ENCODE results near the gene DGKB.

The DGKB gene

DNA sequence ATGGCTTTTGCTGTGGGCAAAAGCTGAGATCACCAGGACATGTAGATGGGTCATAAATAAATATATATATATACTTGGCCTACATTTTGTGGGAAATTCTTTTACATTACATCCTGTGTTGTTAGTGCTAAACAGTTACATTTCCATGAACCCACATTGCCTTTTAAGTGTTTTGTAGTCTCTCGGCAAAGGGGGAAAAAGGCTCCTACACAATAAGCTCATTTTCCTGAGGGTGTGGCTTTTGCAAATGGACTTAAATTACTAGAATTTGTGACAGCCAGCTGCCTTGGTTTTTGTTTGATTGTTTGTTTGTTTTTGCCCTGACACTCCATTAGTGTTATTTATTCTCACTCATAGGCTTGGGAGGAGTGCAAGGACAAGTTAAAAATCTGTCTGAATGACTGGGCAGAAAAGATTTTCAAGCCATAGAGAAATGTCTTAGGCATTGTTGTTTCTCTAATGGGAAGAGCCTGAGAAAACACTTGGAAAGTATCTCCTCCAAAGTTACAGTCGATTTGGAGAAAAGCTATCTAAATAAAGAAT, 128.8 kb downstream of the DGKB start:
- H3K9me3 ChIP-seq (ENCODE audit: severe bottlenecking), result no peaks in the 10 kb centered on the region
- no peak for ATAC-seq (ENCODE audit: low read depth)
- DNase-seq (ENCODE audit: low spot score), result no peak

DNA sequence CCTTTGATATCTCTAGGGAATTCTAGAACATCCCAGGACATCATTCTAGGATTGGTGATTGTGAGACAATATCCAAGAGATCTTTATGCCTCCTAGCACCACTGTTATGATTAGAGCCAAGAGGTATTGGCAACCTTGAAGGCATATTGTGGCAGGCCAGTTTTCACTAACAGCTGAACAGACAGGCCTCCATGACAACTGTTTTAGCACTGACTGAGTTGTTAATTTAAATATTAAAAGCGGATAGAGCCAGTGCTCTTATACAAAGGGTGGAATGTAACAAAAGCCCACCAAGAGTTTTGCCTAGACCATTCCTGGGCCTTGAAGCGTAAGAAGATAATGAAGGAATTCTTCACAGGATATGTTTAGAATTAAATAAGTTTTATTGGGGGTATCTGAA, 131.9 kb downstream of the DGKB start:
- Histone ChIP-seq H3K36me3 (ENCODE audit: low read depth) (no peaks in the 10 kb centered on the region), H3K27ac (ENCODE audit: poor library complexity, severe bottlenecking) (no peak overlapping the region), H3K4me1 (ENCODE audit: insufficient read depth, poor library complexity, severe bottlenecking) (no peaks in the 10 kb centered on the region), H3K27me3 (ENCODE audit: insufficient read depth, poor library complexity, severe bottlenecking) (no peaks in the 10 kb centered on the region), H3K9me3 (ENCODE audit: severe bottlenecking) (no peaks in the 10 kb centered on the region), H3K4me3 (ENCODE audit: severe bottlenecking) (no peak overlapping the region)
- TF ChIP-seq, protein P1, sequence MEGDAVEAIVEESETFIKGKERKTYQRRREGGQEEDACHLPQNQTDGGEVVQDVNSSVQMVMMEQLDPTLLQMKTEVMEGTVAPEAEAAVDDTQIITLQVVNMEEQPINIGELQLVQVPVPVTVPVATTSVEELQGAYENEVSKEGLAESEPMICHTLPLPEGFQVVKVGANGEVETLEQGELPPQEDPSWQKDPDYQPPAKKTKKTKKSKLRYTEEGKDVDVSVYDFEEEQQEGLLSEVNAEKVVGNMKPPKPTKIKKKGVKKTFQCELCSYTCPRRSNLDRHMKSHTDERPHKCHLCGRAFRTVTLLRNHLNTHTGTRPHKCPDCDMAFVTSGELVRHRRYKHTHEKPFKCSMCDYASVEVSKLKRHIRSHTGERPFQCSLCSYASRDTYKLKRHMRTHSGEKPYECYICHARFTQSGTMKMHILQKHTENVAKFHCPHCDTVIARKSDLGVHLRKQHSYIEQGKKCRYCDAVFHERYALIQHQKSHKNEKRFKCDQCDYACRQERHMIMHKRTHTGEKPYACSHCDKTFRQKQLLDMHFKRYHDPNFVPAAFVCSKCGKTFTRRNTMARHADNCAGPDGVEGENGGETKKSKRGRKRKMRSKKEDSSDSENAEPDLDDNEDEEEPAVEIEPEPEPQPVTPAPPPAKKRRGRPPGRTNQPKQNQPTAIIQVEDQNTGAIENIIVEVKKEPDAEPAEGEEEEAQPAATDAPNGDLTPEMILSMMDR (IDR thresholded peaks at IDR 0.05; ENCODE audit: poor library complexity, severe bottlenecking), result no peak
- ATAC-seq (ENCODE audit: low read depth), result no peak
- DNase-seq (ENCODE audit: low spot score), result no peak

More for the DNA sequence above, 128.8 kb downstream of the DGKB start:
- Histone ChIP-seq H3K4me1 (ENCODE audit: insufficient read depth, poor library complexity, severe bottlenecking) (no peaks in the 10 kb centered on the region), H3K27me3 (ENCODE audit: insufficient read depth, poor library complexity, severe bottlenecking) (no peaks in the 10 kb centered on the region), H3K27ac (ENCODE audit: poor library complexity, severe bottlenecking) (no peak overlapping the region), H3K4me3 (ENCODE audit: severe bottlenecking) (no peak overlapping the region), H3K36me3 (ENCODE audit: low read depth) (no peaks in the 10 kb centered on the region)
- TF ChIP-seq, protein P1 (IDR thresholded peaks at IDR 0.05; ENCODE audit: poor library complexity, severe bottlenecking), result no peak

DNA sequence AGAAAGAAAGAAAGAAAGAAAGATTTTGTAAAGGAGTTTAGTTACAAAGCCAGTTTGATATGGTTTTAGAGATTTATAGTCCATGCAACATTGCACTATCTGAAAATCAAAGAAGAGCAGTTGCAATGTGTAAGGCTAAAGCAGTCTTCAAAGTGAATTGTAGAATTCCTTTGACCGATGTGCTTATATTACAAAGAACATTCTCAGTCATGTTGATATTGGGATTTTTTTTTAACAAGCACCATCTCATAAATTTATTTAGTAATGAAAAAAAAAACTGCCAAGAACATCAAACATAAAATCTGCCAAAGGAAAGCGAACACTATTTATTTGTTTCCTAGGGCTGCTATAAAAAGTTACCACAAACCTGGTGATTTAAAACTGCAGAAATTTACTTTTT, 133.3 kb downstream of the DGKB start:
- Histone ChIP-seq H3K27me3 (ENCODE audit: insufficient read depth, poor library complexity, severe bottlenecking) (no peaks in the 10 kb centered on the region), H3K4me3 (ENCODE audit: severe bottlenecking) (no peak overlapping the region), H3K4me1 (ENCODE audit: insufficient read depth, poor library complexity, severe bottlenecking) (no peaks in the 10 kb centered on the region), H3K9me3 (ENCODE audit: severe bottlenecking) (no peaks in the 10 kb centered on the region), H3K27ac (ENCODE audit: poor library complexity, severe bottlenecking) (no peak overlapping the region), H3K36me3 (ENCODE audit: low read depth) (no peaks in the 10 kb centered on the region)
- TF ChIP-seq, protein P1 (IDR thresholded peaks at IDR 0.05; ENCODE audit: poor library complexity, severe bottlenecking), result no peak
- ATAC-seq (ENCODE audit: low read depth) (no peak), DNase-seq (ENCODE audit: low spot score) (no peak)

DNA sequence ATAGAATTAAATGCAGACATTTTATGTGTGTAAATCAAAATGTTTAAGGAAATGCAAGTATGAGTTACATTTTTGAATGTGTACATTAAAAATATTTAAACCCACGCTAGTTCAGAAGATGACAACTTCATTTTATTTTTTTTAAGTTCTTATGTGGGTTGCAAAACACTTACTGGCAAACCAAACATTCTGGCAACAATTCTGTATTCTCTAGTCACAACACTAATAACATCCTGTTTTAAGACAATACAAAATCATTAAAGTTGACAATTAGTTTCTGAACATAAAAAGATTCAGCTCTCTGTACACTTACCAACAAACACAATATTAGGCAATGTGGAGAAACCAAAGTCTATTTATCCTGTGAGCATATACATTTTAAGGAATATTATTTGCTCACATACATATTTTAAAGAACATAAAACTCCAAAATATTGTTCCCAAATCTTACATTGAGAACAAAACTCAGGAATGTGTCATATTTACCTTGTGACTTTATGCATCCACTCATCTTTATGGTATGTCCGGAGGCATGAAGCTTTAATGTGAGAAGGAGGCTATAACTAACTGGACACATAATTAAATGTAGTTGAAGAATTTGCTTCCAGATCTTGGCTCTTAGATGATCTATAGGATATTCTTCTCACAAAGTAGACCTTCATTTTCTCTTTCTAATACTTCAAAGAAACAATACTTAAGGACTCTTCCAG, 134.7 kb downstream of the DGKB start:
- H3K9me3 ChIP-seq (ENCODE audit: severe bottlenecking), result no peaks in the 10 kb centered on the region
- DNase-seq (ENCODE audit: low spot score), result no peak
- no peaks in the 10 kb centered on the region for H3K27me3 ChIP-seq (ENCODE audit: insufficient read depth, poor library complexity, severe bottlenecking)
- H3K4me1 ChIP-seq (ENCODE audit: insufficient read depth, poor library complexity, severe bottlenecking), result no peaks in the 10 kb centered on the region
- H3K36me3 ChIP-seq (ENCODE audit: low read depth), result no peaks in the 10 kb centered on the region
- no peak for ATAC-seq (ENCODE audit: low read depth)
- H3K27ac ChIP-seq (ENCODE audit: poor library complexity, severe bottlenecking), result no peak overlapping the region
- no peak overlapping the region for H3K4me3 ChIP-seq (ENCODE audit: severe bottlenecking)
- TF ChIP-seq, protein P1 (IDR thresholded peaks at IDR 0.05; ENCODE audit: poor library complexity, severe bottlenecking), result no peak

DNA sequence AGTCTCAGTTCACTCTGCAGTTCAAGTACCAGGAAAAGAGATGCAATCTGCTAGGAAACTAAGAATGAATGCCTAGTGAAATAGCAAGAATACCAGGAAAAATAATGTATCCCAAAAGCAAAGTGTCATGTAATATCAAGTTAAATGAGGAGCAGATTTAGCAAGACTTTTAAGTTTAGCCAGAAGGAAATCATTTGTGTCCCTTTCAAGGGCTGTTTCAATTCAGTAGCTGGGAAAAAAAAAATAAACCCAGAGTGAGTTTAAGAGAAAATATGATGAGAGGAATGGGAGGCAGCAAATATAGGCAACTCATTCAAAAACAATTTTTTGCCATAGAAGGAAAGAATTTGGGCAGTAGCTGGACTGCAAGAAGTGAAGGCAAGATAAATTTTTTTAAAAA, 135.8 kb downstream of the DGKB start:
- H3K27me3 ChIP-seq (ENCODE audit: insufficient read depth, poor library complexity, severe bottlenecking), result no peaks in the 10 kb centered on the region
- H3K9me3 ChIP-seq (ENCODE audit: severe bottlenecking), result no peaks in the 10 kb centered on the region
- no peaks in the 10 kb centered on the region for H3K36me3 ChIP-seq (ENCODE audit: low read depth)
- DNase-seq (ENCODE audit: low spot score), result no peak
- H3K4me3 ChIP-seq (ENCODE audit: severe bottlenecking), result no peak overlapping the region
- ATAC-seq (ENCODE audit: low read depth), result no peak
- TF ChIP-seq, protein P1 (IDR thresholded peaks at IDR 0.05; ENCODE audit: poor library complexity, severe bottlenecking), result no peak
- no peaks in the 10 kb centered on the region for H3K4me1 ChIP-seq (ENCODE audit: insufficient read depth, poor library complexity, severe bottlenecking)
- no peak overlapping the region for H3K27ac ChIP-seq (ENCODE audit: poor library complexity, severe bottlenecking)

All from RWPE2 (cell line).